Epidermal melanocyte (primary cell): ENCODE results near the gene PRKN.

Source experiments
- DNase-seq: peaks from one replicate; pipeline ENCODE4 v3.0.0; 2011; ENCODE audit warnings: low spot score; ENCODE audit not compliant: insufficient read length

Gene PRKN

GRCh38 chr6:161435748-161436070, 1291.9 kb downstream of the PRKN start:
- no peak for DNase-seq

GRCh38 chr6:161434921-161435747, 1292.4 kb downstream of the PRKN start:
- no peak for DNase-seq

- no peak for DNase-seq
These were observed 1293.2 kb downstream of the PRKN start for GRCh38 chr6:161434350-161434749.

GRCh38 chr6:161432546-161432945, 1295.0 kb downstream of the PRKN start:
- DNase-seq = no peak

- no peak for DNase-seq
These were observed 1297.6 kb downstream of the PRKN start for GRCh38 chr6:161429921-161430490.

- no peak for DNase-seq
These were observed 1303.1 kb downstream of the PRKN start for GRCh38 chr6:161424421-161424820.

GRCh38 chr6:161422710-161423680, 1304.6 kb downstream of the PRKN start:
- no peak for DNase-seq

GRCh38 chr6:161418463-161418945, 1309.1 kb downstream of the PRKN start:
- DNase-seq = peak; percentile 72

GRCh38 chr6:161417717-161418462, 1309.7 kb downstream of the PRKN start:
- DNase-seq = no peak

GRCh38 chr6:161415302-161415855, 1312.2 kb downstream of the PRKN start:
- no peak for DNase-seq

- DNase-seq = no peak
These were observed 1312.9 kb downstream of the PRKN start for GRCh38 chr6:161414707-161415106.

GRCh38 chr6:161414180-161414579, 1313.4 kb downstream of the PRKN start:
- no peak for DNase-seq

GRCh38 chr6:161413355-161413771, 1314.2 kb downstream of the PRKN start:
- no peak for DNase-seq

GRCh38 chr6:161412795-161413194, 1314.8 kb downstream of the PRKN start:
- DNase-seq = no peak

GRCh38 chr6:161411265-161411944, 1316.2 kb downstream of the PRKN start:
- no peak for DNase-seq

- DNase-seq = no peak
These were observed 1316.8 kb downstream of the PRKN start for GRCh38 chr6:161410736-161411135.

- DNase-seq = no peak
These were observed 1317.5 kb downstream of the PRKN start for GRCh38 chr6:161410076-161410475.

- no peak for DNase-seq
These were observed 1318.2 kb downstream of the PRKN start for GRCh38 chr6:161409353-161409752.

- DNase-seq = no peak
These were observed 1319.5 kb downstream of the PRKN start for GRCh38 chr6:161408041-161408440.

GRCh38 chr6:161407581-161407980, 1320.0 kb downstream of the PRKN start:
- no peak for DNase-seq
